HepG2 (cell line): ENCODE results near the gene RRAD. TPM values are rescaled to one million over a fixed set of nuclear protein-coding genes. Genes with fewer than 3 reads are reported as not detected.

Experiments
- BORCS8-MEF2B ChIP-seq: sonication (generic); formaldehyde crosslinking; IDR thresholded peaks from 2 replicates; pipeline ENCODE4 v1.8.0; 2022; ENCODE audit warnings: mild to moderate bottlenecking, missing genetic modification reagents
- CBFB ChIP-seq: sonication (generic); formaldehyde crosslinking; IDR thresholded peaks from 2 replicates; pipeline ENCODE4 v1.4.0; 2020; ENCODE audit warnings: missing genetic modification reagents
- ELF1 ChIP-seq: sonication (generic); formaldehyde crosslinking; IDR thresholded peaks from 2 replicates; pipeline ENCODE4 v1.4.0; 2020; ENCODE audit warnings: missing genetic modification reagents
- FOSL2 ChIP-seq: sonication (generic); formaldehyde crosslinking; IDR thresholded peaks from 2 replicates; pipeline ENCODE4 v1.4.0; 2020; ENCODE audit warnings: missing genetic modification reagents
- HNF4G ChIP-seq, 2 experiments: sonication (generic) in 1 of 2; formaldehyde crosslinking in 1 of 2; IDR thresholded peaks; 2 replicates each; pipeline versions ENCODE4 v1.4.0 to v1.6.1; 2011 to 2020; ENCODE audit warnings: borderline replicate concordance in 2 of 2, low read depth in 2 of 2, mild to moderate bottlenecking in 2 of 2, low read length in 1 of 2, missing genetic modification reagents in 1 of 2, moderate library complexity in 1 of 2
- IRF2 ChIP-seq: IDR thresholded peaks from 2 replicates; pipeline ENCODE4 v1.6.1; 2018; ENCODE audit warnings: missing genetic modification reagents, missing compliant biosample characterization
- ISL2 ChIP-seq: sonication (generic); formaldehyde crosslinking; IDR thresholded peaks from 2 replicates; pipeline ENCODE4 v1.5.0; 2020; ENCODE audit warnings: missing genetic modification reagents
- NCOR1 ChIP-seq: fragments of 200-600 bp; sonication (generic); IDR thresholded peaks from 2 replicates; pipeline ENCODE4 v1.7.0; 2017; ENCODE audit warnings: antibody characterized with exemption, low read length, borderline replicate concordance
- NFATC3 ChIP-seq: sonication (generic); formaldehyde crosslinking; IDR thresholded peaks from 2 replicates; pipeline ENCODE4 v1.5.1; 2020; ENCODE audit warnings: mild to moderate bottlenecking, missing genetic modification reagents
- TAF1 ChIP-seq: sonication (generic); formaldehyde crosslinking; IDR thresholded peaks from 2 replicates; pipeline ENCODE4 v1.4.0; 2020; ENCODE audit warnings: missing genetic modification reagents
- TEAD3 ChIP-seq: optimal IDR thresholded peaks from 2 replicates; pipeline ENCODE3; 2016; ENCODE audit warnings: borderline replicate concordance
- XRCC5 ChIP-seq: fragments of 200-400 bp; formaldehyde crosslinking; optimal IDR thresholded peaks from 2 replicates; pipeline ENCODE3; 2017; ENCODE audit warnings: mild to moderate bottlenecking, low read length
- ZKSCAN5 ChIP-seq: sonication (generic); formaldehyde crosslinking; IDR thresholded peaks from 2 replicates; pipeline ENCODE4 v1.5.1; 2020; ENCODE audit warnings: mild to moderate bottlenecking, missing genetic modification reagents
- ZNF572 ChIP-seq: sonication (generic); formaldehyde crosslinking; IDR thresholded peaks from 2 replicates; pipeline ENCODE4 v1.5.1; 2020; ENCODE audit warnings: mild to moderate bottlenecking, missing genetic modification reagents
- polyA plus RNA-seq, 8 experiments: library from polyadenylated mRNA; depleted of rRNA in 3 of 8; stranded (reverse) in 7 of 8; unstranded in 1 of 8; fragments of >200 nt; fragmentation: Illumina TruSeq in 4 of 8; extraction: Trizol in 4 of 8; gene quantifications; 2 replicates each; pipeline versions ENCODE4 v1.2.1 to v1.2.3, GENCODE V29; 2011 to 2016; ENCODE audit warnings: low read depth in 4 of 8, missing spikeins in 1 of 8, mixed read lengths in 1 of 8; ENCODE audit not compliant: insufficient read depth in 1 of 8
- total RNA-seq, 5 experiments: library from RNA; depleted of rRNA; stranded (reverse); fragments of >200 nt; fragmentation: Illumina TruSeq; extraction: Trizol; gene quantifications; 2 replicates each; pipeline ENCODE4 v1.2.3, GENCODE V29; 2016; ENCODE audit warnings: low read depth in 1 of 5
- TF ChIP-seq, protein P1 (sequence below): sonication (generic); formaldehyde crosslinking; IDR thresholded peaks from 2 replicates; pipeline ENCODE4 v1.5.0; 2020; ENCODE audit warnings: mild to moderate bottlenecking, missing genetic modification reagents, moderate library complexity
- TF ChIP-seq, protein P2 (sequence below): sonication (generic); formaldehyde crosslinking; IDR thresholded peaks from 2 replicates; pipeline ENCODE4 v1.4.0; 2020; ENCODE audit warnings: missing genetic modification reagents
- TF ChIP-seq, protein P3 (sequence below): sonication (generic); formaldehyde crosslinking; IDR thresholded peaks from 2 replicates; pipeline ENCODE4 v1.9.0; 2022; ENCODE audit warnings: missing genetic modification reagents, mild to moderate bottlenecking, borderline replicate concordance
- TF ChIP-seq, protein P4 (sequence below): sonication (generic); formaldehyde crosslinking; IDR thresholded peaks from 2 replicates; pipeline ENCODE4 v1.5.1; 2020; ENCODE audit warnings: mild to moderate bottlenecking, missing genetic modification reagents, moderate library complexity

RRAD gene
- total and polyA plus RNA-seq, 2 of the 13 experiments (the other 11 are each of a cell fraction or from before 2014, with no cell fraction given) = 0.80 to 1.1 TPM

DNA sequence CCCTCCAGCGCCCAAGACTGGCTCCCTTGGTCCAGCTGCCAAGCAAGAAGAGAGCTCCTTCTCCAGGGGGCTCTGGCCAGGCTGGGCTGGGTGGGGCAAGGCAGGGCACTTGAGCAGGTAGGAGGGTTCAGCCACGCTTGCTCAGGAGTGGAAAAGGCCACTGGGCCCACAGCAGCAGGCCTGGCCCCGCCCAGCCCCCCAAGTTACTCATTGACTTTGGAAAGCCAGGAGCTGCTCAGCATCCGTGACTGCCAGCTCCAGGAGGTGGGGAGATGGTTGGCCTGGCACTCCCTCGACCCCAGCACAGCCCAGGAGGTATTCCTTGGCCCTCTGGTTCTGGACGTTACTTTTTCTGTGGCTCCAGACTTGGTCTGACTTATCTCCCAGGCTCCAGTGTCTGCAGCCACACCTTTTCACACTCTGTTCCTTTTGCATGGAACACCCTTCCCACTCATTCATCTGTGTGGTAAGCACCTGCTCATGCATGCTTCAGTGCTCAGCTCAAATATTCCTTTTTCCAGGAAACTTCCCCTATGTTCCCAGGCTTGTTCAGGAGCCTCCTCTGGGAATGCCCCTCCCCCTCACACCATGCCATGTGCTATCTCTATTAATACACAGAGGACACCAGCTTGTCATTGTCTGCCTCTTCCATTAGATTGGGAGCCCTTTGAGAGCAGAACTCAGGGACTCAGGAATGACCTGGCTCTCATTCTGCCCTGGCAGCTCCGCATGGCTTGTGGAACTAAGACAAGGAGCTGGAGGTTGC is 6.3 kb downstream of the RRAD start, which contains the start of gene CDH16 (continued):
- TF ChIP-seq, protein P1, sequence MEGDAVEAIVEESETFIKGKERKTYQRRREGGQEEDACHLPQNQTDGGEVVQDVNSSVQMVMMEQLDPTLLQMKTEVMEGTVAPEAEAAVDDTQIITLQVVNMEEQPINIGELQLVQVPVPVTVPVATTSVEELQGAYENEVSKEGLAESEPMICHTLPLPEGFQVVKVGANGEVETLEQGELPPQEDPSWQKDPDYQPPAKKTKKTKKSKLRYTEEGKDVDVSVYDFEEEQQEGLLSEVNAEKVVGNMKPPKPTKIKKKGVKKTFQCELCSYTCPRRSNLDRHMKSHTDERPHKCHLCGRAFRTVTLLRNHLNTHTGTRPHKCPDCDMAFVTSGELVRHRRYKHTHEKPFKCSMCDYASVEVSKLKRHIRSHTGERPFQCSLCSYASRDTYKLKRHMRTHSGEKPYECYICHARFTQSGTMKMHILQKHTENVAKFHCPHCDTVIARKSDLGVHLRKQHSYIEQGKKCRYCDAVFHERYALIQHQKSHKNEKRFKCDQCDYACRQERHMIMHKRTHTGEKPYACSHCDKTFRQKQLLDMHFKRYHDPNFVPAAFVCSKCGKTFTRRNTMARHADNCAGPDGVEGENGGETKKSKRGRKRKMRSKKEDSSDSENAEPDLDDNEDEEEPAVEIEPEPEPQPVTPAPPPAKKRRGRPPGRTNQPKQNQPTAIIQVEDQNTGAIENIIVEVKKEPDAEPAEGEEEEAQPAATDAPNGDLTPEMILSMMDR = 0 out of 2 replicates have a peak, but pooled peaks have one; percentile 8
- TF ChIP-seq HNF4G (IDR thresholded peaks at IDR 0.05; ENCODE audit: borderline replicate concordance, low read depth, low read length) (no peak), HNF4G (CRISPR knock-in tag; IDR thresholded peaks at IDR 0.05; ENCODE audit: borderline replicate concordance, low read depth) (no peak), FOSL2 (CRISPR knock-in tag) (no peak), ELF1 (CRISPR knock-in tag) (no peak), ISL2 (CRISPR knock-in tag) (no peak), TEAD3 (CRISPR knock-in tag) (peak; percentile 23), ZNF572 (no peak), TAF1 (CRISPR knock-in tag) (peak; percentile 36; the same call in 1 of the 2 replicates), BORCS8-MEF2B (CRISPR knock-in tag) (no peak; the same call in 1 of the 2 replicates), XRCC5 (no peak), ZKSCAN5 (CRISPR knock-in tag) (no peak), NFATC3 (CRISPR knock-in tag) (no peak), CBFB (CRISPR knock-in tag) (no peak), IRF2 (CRISPR knock-in tag) (no peak), NCOR1 (no peak)
- TF ChIP-seq, protein P2, sequence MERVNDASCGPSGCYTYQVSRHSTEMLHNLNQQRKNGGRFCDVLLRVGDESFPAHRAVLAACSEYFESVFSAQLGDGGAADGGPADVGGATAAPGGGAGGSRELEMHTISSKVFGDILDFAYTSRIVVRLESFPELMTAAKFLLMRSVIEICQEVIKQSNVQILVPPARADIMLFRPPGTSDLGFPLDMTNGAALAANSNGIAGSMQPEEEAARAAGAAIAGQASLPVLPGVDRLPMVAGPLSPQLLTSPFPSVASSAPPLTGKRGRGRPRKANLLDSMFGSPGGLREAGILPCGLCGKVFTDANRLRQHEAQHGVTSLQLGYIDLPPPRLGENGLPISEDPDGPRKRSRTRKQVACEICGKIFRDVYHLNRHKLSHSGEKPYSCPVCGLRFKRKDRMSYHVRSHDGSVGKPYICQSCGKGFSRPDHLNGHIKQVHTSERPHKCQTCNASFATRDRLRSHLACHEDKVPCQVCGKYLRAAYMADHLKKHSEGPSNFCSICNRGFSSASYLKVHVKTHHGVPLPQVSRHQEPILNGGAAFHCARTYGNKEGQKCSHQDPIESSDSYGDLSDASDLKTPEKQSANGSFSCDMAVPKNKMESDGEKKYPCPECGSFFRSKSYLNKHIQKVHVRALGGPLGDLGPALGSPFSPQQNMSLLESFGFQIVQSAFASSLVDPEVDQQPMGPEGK = peak; percentile 52; the same call in 1 of the 2 replicates
- TF ChIP-seq, protein P3, sequence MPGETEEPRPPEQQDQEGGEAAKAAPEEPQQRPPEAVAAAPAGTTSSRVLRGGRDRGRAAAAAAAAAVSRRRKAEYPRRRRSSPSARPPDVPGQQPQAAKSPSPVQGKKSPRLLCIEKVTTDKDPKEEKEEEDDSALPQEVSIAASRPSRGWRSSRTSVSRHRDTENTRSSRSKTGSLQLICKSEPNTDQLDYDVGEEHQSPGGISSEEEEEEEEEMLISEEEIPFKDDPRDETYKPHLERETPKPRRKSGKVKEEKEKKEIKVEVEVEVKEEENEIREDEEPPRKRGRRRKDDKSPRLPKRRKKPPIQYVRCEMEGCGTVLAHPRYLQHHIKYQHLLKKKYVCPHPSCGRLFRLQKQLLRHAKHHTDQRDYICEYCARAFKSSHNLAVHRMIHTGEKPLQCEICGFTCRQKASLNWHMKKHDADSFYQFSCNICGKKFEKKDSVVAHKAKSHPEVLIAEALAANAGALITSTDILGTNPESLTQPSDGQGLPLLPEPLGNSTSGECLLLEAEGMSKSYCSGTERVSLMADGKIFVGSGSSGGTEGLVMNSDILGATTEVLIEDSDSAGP (CRISPR knock-in tag) = 0 out of 2 replicates have a peak, but pooled peaks have one; percentile 16
- TF ChIP-seq, protein P4, sequence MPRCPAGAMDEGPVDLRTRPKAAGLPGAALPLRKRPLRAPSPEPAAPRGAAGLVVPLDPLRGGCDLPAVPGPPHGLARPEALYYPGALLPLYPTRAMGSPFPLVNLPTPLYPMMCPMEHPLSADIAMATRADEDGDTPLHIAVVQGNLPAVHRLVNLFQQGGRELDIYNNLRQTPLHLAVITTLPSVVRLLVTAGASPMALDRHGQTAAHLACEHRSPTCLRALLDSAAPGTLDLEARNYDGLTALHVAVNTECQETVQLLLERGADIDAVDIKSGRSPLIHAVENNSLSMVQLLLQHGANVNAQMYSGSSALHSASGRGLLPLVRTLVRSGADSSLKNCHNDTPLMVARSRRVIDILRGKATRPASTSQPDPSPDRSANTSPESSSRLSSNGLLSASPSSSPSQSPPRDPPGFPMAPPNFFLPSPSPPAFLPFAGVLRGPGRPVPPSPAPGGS = no peak
